ENCODE results near the gene KCNIP3.
A peak's percentile ranks its signal among the peaks of the same experiment; 100 is the strongest.

The KCNIP3 gene

DNA sequence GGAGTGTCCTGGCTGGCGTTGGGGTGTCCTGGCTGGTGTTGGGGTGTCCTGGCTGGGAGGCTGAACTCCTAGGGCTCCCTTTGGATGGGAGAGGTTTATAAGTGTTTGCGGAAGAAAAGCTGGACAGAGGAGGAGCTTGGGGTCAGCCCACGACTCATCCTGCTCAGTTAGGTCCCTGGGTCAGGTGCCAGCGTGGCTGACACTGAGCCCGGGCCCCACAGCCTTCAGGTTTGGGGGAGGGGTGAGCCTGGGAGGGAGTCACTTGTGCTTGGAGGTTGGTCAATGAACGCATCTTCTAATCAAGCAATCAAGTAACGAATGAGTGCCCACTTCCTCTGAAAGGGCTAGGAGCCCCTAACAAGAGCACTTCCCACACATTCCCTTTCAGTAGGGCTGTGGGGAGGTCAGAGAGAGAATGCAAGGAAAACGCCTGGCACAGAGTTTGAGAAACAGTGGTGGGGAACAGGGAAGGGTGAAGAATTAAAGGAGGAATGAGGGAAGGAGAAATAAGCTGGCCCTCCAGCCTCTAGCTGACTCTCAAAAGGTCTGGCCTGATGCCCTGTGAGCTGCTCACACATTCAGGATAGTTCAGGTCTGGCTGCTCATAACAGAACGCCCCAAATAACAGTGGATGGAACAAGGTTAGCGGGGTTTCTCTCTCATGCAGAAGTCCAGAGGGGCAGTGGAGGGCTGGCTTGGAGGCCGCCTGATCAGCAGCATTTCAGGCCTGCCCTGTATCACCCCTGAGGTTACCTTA lies 670 bp downstream of the KCNIP3 start:
- DNase-seq, result no peak

DNA sequence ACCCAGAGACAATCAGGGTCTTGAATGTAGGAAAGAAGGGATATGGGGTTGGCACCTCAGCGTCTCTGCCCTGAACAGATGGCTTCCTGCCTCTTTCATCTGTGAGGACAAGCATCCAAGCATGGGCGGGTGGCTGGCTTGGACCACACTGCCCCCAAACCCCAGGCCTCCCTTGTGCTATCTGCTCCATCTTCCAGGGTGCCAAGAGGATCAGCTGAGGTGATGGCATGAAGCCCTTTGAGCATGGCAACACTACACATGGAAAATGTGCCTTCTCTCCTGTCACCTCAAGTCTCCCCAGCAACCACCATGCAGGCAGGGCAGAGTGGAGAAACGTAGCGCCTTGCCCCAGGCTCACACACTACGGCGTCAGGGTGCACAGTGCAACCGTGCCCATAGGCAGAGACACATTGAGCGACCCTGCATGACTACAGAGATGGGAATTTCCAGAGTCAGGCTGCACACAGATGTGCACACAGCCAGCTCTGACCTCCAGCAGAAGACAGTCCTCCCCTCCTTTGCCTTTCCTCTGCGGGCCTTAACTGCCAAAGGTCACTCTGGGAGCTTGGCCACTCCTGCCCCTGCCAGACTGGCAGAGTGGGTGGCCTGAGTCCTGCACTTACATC lies 1.5 kb downstream of the KCNIP3 start:
- DNase-seq, result no peak

DNA sequence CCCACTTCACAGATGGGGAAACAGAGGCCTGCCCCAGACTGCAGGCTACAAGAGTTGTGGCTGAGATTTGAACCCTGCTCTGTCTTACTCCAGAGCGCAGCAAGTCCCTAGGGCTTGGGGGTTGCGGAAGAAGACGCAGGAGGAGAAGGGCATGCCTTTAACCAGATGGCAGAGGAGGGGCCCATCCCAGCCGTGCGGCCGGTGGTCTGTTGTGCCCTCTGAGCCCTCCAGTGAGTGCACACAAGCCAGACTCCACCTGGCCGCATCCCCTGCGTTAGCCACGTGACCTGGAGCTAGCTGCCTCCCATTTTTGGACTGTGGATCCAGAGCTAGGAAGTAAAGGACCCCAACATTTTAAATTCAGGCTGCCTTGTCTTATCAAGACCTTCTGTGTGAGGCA lies 2.8 kb downstream of the KCNIP3 start:
- DNase-seq, result no peak

DNA sequence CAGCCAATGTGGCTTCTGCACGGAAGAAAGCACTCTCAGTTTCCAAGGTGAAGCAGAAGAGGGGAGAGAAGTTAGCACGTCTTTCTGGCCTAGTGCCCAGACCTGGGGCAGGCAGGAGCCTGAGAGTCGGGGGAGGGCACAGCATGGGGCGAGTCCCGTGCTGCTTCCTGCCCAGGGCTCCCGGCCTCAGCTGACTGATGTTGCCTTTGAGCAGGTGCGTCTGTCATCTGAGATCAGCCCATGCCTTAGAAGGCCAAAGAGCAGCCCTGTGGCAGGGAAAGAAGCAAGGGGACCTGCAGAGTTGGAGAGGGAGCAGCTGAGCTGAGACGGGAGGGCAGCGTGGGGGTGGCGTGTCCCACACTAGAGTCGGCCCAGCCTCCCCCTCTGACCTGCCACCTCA lies 3.3 kb downstream of the KCNIP3 start:
- DNase-seq, result peak; percentile 49

DNA sequence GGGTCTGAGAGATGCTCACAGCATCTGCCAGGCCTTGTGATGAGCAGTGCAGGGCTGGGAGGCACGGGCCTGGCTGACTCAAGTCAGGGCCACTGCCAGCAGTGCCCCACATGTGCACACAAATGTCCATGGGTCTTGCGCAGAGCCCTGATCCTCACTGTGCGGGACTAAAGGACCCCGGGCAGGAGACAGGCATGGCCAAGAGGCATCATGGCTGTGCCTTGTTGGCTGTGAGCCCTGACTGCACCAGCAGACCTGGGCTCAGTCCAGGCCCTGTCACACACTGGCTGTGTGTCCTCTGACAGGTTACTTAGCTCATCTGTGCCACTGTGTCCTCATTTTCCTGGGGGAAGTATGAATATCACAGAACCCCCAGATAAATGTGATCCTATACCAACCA lies 4.0 kb downstream of the KCNIP3 start:
- DNase-seq, result no peak

DNA sequence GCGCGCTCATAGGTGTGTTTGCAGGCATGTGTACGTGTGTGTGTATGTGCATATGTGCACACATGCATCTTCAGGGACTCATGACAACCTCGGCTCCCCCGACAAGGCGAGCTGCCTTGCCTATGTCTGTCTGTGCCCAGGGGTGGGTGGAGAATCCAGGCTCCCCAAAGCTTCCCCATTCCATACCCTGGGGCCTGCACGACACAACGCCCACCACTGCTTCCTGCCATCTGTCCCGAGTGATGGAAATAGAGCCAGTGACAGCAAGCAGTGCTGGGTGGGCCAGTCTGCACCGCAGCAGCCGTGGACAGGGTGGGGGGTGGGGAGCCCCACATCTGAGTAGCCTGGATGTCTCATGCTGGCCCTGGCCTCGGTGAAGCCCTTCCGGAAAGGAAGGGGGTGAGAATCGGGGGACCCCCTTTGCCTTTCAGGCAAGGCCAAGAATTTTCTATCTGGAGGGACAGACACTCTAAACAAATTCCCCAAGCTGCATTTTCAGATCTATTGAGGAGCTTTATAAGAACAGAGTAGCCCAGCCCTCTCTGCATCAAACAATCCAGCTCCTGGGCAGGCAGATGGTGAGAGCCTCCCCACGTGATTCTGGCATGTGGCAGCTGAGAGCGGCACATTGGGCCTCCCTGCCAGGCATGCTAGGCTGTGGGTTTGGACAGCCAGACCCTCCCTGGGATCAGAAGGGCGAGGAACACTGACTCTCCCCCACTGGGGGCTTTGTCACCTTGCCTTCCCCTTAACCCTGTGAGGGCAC lies 4.9 kb downstream of the KCNIP3 start:
- DNase-seq, result no peak

DNA sequence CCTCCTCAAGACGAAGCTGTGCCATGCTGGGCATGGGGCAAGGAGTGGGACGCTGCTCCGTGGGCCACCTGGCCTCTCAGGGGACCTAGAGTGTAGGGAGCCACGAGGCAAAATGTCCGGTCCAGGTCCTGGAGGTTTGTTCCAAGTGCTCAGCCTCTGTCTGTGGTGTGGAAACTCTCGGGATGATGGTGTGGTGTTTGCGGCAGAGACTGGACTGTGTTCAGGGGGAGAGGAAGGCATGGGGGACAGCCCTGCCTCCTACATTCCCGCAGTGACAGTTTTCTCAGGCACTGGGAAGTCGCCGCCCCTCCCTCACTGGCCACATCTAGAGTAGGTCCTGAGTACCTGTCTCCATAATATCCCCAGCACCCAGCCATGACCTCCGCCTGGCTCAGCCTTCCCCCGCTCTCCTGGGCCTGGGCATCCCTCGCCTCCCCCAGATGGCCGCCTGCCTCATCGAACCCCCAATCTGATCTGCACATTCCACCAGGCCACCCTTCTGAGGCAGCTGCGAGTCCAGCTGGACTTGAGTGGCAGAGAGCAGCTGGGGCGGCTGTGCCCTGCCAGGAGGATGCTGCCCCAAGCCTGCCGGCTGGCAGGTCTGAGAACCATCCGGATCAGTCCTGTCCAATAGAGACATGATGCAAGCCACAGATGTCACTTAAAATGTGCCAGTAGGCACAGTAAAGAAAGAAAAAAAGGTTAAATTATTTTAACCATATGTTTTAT lies 6.2 kb downstream of the KCNIP3 start:
- DNase-seq, result no peak

DNA sequence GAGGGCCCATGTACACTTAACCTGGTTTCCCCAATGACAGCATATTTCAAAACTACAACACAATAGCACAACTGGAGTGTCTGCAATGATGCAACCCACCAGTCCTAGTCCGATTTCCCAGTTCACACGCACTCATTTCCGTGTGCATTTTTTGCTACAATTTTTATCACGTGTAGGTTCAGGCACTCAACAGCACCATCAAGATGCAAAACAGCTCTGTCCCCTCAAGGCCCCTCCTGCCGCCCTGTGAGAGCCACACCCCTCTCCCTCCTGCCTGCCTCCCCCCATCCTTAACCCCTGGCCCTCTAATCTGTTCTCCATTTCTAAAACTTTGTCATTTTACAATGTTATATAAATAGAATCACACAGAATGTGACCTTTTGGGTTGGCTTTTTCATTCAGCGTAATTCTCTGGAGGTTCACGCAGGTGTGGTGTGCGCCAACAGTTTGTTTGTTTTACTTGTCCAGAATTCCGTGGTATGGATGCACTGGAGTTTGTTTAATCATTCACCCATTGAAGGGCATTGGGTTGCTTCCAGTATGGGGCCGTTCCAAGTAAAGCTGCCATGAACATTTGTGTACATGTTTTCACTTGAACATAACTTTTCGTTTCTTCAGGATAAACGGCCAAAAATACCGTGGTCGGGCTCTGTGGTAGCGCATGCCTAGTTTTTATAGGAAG lies 8.4 kb downstream of the KCNIP3 start:
- peak; percentile 47 for DNase-seq

DNA sequence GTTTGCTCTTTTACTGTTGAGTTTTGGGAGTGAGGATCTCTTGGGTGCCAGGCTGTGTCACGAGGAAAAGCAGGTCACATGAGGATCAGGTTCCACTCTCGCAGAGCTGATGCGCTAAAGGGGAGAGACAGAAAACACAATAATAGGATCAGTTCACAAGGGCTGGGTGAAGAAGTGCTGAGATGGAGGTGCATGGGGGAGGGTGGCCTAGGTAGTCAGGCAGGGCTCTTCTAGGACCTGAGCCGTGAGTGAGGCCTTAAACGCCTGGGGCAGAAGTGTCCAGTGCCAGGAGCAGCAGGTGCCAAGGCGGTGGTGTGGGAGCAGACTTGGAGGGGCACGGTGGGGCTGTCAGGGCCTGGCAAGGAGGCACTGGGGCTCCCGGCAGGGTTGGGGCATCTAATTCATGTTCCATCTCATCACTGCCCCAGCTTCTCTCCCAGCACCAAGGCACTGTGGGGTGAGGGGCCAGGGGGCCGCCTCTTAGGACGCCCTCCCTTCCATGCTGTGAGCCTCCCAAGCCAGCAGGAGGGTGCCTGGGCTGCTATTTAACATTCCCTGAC lies 9.3 kb downstream of the KCNIP3 start:
- peak; percentile 52 for DNase-seq

DNA sequence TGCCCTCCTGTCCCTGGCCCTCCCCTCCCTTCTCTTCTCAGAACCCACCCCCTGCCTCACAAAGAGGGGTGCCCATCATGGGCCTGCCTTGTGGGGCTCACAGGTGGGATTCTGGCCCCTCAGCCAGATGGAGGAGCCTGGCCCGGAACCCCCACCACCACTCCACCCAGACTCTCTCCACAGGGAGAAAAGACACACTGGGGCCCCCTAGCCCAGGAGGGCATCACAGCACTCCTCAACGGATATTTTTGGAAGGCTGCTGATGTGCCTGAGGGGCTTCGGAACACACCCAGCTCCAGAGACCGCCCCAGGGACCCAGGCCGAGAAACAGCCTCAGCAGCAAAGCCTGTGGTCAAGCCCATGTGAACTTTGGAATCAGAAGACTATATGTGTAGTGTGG lies 9.9 kb downstream of the KCNIP3 start:
- DNase-seq, result no peak

DNA sequence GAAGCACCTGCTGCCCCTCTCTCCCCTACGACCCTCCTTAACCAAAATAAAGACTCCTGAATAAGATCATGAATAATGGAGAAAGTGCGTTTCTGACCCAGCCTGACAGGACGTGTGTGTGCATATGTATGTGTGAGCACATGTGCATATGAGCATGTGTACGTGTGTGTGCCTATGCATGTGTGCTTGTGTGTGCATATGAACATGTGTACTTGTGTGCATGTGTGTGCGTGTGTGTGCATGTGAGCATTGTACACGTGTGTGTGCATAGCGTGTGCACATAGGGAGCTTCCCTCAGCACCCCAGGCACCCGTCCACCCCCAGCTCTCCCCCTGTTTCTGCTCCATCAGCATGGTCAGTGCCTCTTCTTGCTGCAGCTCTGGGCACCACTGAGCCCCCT lies 10.7 kb downstream of the KCNIP3 start:
- no peak for DNase-seq

DNA sequence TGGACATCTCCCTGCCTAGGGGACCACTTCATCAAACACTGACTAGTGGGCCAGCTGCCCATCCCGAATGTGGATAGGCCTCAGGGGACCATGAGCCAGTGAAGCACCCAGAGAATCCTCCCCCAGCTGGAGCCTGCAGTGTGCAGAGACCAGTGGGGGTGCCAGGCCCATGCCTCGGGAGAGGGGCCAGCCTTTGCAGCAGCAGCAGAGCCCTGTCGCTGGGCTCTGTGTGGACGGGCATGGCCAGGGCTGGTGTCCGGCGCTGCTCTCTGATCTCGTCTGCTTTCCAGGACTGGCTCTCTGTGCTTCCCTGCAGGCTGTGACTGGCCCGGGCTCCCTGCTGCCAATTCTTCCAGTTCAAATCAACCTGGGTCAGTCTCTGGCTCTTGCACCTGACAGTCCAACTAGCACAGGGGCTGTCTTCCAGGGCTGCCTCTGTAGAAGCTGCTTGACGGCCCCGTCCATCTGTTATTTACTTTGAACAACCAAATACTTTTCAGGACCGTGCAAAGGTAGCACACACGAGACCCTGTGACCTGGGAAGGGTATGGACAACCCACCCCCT lies 11.4 kb downstream of the KCNIP3 start:
- DNase-seq, result no peak

DNA sequence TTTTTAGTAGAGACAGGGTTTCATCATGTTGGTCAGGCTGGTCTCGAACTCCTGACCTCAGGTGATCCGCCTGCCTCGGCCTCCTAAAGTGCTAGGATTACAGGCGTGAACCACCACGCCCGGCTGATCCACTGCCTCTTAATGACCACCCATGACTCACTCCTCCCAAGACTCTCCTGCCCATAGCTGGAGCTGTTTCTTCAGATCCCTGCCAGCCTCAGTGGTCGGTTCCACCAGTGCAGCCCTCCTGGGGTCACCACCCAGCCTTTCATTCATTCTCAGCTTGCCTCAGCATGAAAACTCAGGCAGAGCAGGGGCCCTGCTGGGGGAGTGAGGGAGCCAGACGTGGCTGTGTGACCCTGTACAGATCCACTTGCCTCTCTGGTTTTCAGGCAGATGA lies 12.5 kb downstream of the KCNIP3 start:
- DNase-seq, result no peak

DNA sequence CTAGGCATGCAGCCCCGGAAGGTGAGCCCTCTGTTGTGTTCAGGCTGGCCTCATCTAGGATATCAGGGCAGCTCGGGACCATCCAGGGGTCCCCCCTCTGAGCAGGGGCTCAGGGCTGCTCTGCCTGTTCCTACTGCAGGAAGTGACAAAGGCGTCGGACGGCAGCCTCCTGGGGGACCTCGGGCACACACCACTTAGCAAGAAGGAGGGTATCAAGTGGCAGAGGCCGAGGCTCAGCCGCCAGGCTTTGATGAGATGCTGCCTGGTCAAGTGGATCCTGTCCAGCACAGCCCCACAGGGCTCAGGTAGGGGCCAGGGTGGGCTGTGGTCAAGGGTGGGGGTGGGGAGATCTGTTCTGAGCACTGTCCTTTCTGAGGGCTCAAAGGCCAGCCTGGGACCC lies 13.1 kb downstream of the KCNIP3 start:
- no peak for DNase-seq

DNA sequence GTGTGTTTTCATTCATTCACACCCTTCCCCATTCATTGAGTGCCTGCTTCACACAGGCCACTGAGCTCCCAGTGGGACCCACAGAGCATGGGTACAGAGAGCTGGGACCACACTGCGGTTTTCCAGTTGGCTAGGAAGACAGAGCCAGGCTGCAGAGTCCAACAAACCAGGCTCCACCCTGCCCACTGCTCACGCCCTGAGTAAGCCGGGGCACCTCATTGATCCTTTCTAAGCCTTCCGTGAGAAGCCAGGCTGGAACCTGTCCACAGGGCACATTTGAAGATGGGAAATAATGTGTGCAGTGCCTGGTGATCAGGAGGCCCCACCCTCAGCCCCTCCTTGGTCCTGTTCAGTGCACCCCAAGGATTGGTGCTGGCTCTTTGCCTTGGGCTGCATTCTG lies 13.5 kb downstream of the KCNIP3 start:
- DNase-seq, result no peak

DNA sequence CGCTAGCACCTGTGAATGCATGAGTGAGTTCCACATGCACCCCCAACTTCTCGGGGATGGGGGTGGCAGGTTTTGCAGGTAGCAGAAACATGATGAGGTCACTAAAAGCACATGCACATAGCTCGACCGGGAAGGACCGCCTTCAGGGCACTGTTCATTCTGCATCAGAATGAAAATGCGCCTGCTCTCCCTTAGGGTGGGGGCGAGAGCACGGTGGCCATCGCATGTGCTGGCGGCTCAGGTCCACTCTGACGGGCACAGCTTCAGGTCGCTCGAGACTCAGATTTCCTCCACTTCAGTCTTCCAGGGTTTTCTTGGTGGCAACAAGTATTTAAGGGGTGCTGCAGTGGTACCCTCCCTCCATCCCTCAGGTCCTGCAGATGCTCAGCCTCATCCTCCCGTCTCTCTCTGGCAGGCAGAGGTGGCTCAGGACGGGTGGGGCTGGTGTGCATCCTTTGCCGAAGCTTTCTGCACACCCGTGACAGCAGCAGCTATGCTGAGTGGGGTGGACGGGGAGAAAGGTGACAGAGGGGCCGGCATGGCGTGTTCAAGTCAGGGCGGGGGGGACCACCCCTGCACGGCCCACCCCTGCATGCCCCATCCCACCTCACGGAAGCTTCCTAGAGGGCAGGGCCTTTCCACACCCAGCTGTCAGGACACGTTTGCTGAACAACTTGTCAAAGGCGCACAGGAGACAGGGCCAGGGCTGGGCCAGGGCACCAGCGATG lies 14.8 kb downstream of the KCNIP3 start:
- no peak for DNase-seq

DNA sequence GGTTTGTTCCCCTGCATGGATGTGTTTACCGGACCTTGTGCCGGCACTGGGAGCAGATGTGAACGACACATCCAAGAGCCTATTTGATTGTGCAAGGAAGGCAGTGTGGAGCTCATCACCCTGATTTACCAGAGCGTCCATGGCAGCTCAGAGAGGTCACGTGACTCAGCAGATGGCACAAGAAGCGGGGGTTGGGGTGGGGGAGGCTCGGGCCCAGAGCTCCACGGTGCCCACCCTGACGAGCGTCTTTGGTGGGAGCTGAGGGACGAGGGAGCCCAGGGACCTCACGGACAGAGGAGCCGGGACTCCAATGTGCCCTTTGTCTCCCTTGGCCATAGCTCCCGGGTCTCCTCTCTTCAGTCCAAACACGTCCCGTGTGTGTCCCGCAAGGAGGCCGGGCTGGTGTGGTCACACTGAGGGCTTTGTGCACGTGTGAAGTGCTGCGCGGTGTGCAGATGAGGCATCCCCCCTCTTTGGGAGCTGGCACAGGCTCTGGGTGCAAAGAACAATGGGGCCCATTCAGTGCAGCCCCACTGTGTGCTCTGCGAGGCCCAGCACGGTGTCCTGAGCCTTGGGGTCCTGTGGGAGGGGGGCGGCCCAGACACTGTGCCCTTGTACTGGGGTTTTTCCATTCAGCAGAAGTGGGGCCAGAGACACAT lies 15.5 kb downstream of the KCNIP3 start:
- no peak for DNase-seq

DNA sequence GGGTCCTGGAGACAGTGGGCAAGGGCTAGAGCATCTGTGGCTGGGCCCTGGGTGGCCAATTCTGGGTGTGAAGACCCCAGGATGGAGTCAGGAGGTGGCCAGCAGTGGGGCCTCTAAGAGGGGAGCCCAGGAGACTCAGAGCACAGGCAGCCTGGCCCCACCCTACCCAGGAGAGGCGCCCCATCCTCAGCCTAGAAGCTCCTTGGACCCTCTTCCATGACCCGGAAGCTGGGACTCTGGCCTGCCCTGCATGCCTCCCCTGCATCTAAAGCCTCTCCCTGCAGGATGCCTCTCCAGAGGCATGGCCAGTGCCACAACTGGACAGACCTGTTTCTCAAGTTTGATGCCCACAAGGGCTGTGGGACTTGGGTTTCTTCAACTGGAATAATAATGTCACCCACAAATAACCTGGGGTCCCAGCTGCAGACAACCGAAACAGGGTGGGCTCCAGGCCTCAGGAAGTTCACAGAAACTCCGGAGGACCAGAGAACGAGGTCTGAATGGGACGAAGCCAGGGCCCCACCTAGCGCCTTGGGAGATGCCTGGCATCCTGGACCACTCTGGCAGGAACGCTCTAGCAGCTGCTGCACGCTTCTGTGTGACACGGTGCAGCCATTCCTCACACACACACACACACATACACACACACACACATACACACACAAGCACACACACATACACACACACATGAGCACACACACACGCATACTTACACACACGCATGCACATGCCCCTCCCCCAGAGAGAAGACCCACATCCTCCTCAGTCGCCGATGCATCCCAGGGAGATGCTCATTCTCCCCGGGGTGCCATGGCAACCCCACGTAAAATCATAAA lies 16.4 kb downstream of the KCNIP3 start:
- no peak for DNase-seq

DNA sequence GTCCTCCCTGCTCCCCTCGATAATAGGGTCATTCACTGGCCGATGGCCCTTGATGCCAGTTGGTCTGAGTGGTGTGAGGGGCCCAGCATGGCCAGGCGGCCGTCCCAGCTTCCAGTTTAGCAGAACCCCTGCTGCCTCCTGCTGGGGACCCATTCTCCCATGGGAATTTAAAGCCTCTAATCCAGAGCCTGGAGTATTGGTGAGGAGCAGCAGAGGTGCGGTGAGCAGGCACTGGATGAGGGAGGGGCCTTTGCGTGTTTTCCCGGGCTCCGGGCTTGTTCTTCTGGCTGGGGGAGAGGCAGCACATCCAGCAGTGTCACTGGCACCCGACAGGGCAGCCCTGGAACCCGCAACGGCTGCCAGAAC lies 17.4 kb downstream of the KCNIP3 start:
- no peak for DNase-seq
